Body of pancreas (tissue), 4 donors: ENCODE data around the gene CACNA1S. TPM values are rescaled to one million over a fixed set of nuclear protein-coding genes. Genes with fewer than 3 reads are reported as not detected.

Source experiments
- ATAC-seq: fragments of 150-250 bp; one replicate; pipeline ENCODE4 v1.9.1; 2016
- DNase-seq, 4 donors: peaks; one replicate each; pipeline ENCODE4 v3.0.0-alpha.2; 2019
- H3K27ac ChIP-seq, 4 donors: fragments of 200-600 bp; sonication (generic); 1 replicate in 3 of 4; 2 replicates in 1 of 4; pipeline versions ENCODE4 v1.5.1 to v1.6.1; 2016 to 2019; ENCODE audit warnings: mild to moderate bottlenecking in 1 of 4, mixed read lengths in 1 of 4, moderate library complexity in 1 of 4
- H3K27me3 ChIP-seq, 2 donors: fragments of 200-600 bp; sonication (generic); one replicate each; pipeline ENCODE4 v1.6.0; 2016; ENCODE audit warnings: mild to moderate bottlenecking in 1 of 2
- H3K36me3 ChIP-seq, 2 donors: fragments of 200-600 bp; sonication (generic); replicated peaks in 1 of 2; 2 replicates each; pipeline ENCODE4 v1.5.1; 2016; ENCODE audit warnings: low read depth in 2 of 2; ENCODE audit not compliant: insufficient read depth in 1 of 2
- H3K4me1 ChIP-seq: fragments of 200-600 bp; sonication (generic); one replicate; pipeline ENCODE4 v1.6.0; 2016
- H3K4me3 ChIP-seq, 2 donors: fragments of 200-600 bp; sonication (generic); 1 replicate in 1 of 2; 2 replicates in 1 of 2; pipeline ENCODE4 v1.5.1; 2016 to 2019
- H3K9me3 ChIP-seq, 3 donors: fragments of 200-600 bp; sonication (generic); 1 replicate in 2 of 3; 2 replicates in 1 of 3; pipeline ENCODE4 v1.5.1; 2016
- POLR2A ChIP-seq, 3 donors: fragments of 450-650 bp; IDR thresholded peaks; one replicate each; pipeline ENCODE4 v1.6.1; 2016; ENCODE audit warnings: antibody characterized with exemption in 3 of 3, mild to moderate bottlenecking in 2 of 3
- WGBS, 2 donors: methylation state at CpG; one replicate each; pipeline ENCODE4 v1.1.5; 2017; 5-methylcytosine and 5-hydroxymethylcytosine counted together
- intact Hi-C: fragments of 100-400 bp; cut with DNase I; formaldehyde crosslinking; loops from one replicate; pipeline ENCODE4 v1.15.1; 2023
- total RNA-seq, 2 donors: library from RNA; depleted of rRNA; stranded (reverse); fragments of >200 nt; gene quantifications; one replicate each; pipeline ENCODE4 v1.1.0, GENCODE V29; 2016
- TF ChIP-seq, protein P1 (sequence below), 7 experiments: fragments of 450-650 bp in 4 of 7; fragments of 200-600 bp in 3 of 7; sonication (generic) in 3 of 7; IDR thresholded peaks; one replicate each; pipeline ENCODE4 v1.5.1; 2016 to 2019; ENCODE audit warnings: antibody characterized with exemption in 7 of 7

Gene CACNA1S
- total RNA-seq, 2 donors from 2014 or later: under 0.01 TPM; not detected in 1

DNA sequence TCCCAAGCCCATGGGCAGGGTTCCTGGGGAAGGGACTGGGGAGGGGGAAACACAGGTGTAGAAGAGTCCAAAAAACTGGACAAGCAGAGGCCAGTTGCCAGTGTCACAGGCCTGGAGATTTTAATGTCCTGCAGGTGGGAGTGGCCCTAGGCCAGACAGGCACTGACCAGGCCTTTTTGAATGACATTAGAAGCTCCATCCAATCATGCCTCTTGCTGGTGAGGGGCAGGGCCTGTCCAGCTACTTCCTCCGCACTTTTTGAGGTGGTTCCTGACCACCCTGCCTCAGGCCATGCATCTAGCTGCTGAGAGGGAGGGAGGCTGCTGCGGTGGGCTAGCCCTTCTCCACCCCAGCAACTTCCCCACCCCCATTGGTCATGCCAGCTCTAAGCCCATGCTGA, 72.8 kb downstream of the CACNA1S start:
- intact Hi-C loops: no loop called here
- no peak for DNase-seq
- no peaks in the 10 kb centered on the region for H3K36me3 ChIP-seq

DNA sequence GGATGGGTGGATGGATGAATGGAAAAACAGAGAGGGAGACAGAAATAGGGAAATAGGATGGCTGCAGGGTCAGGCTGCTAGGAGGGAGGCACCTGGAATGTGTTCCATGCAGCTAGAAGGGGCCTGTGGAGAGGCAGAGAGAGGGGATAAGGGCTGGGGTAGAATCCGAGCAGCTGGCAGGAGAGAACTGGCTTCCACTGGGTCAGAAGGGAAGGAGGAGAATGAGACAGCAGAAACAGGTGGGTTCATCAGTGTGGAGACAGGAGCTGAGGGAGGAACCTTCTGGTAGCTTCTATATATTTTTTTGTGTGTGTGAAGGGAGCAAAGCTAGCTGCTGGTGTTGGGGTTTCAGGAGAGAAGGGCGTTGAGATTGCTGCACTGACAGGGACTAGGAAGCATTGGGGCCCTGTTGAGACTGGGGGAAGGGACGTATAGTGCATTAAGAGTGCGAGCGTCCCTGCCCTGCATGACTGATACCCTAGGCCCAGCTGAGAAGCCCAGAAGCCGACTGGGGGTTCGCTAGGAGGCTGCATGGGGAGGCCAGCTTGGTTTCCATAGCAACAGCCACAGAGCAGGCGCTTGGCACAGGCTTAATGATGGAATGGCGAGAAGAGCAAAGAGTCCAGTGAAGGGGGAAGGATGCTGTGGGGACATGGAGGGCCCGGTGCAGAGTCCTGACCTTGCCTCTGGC, 73.9 kb downstream of the CACNA1S start:
- WGBS, 2 donors: 86 to 88% methylated on average over 10 of the region's 10 CpGs

More for the DNA sequence above, 72.8 kb downstream of the CACNA1S start:
- no peak overlapping the region for H3K4me3 ChIP-seq
- no peaks in the 10 kb centered on the region for H3K4me1 ChIP-seq
- H3K9me3 ChIP-seq: no peaks in the 10 kb centered on the region
- no peaks in the 10 kb centered on the region for H3K27me3 ChIP-seq
- no peak overlapping the region for H3K27ac ChIP-seq
- WGBS, 2 donors: 83% methylated on average over 2 of the region's 2 CpGs; no CpG with 5 or more reads in 1 of the 2 donors
- TF ChIP-seq POLR2A (IDR thresholded peaks at IDR 0.05): no peak
- TF ChIP-seq, protein P1, sequence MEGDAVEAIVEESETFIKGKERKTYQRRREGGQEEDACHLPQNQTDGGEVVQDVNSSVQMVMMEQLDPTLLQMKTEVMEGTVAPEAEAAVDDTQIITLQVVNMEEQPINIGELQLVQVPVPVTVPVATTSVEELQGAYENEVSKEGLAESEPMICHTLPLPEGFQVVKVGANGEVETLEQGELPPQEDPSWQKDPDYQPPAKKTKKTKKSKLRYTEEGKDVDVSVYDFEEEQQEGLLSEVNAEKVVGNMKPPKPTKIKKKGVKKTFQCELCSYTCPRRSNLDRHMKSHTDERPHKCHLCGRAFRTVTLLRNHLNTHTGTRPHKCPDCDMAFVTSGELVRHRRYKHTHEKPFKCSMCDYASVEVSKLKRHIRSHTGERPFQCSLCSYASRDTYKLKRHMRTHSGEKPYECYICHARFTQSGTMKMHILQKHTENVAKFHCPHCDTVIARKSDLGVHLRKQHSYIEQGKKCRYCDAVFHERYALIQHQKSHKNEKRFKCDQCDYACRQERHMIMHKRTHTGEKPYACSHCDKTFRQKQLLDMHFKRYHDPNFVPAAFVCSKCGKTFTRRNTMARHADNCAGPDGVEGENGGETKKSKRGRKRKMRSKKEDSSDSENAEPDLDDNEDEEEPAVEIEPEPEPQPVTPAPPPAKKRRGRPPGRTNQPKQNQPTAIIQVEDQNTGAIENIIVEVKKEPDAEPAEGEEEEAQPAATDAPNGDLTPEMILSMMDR (IDR thresholded peaks at IDR 0.05): no peak
- no peak for ATAC-seq

GRCh38 chr1:201036188-201036842, 75.9 kb downstream of the CACNA1S start:
- no peaks in the 10 kb centered on the region for H3K4me1 ChIP-seq
- H3K9me3 ChIP-seq: no peaks in the 10 kb centered on the region
- TF ChIP-seq, protein P1 (IDR thresholded peaks at IDR 0.05): no peak
- TF ChIP-seq POLR2A (IDR thresholded peaks at IDR 0.05): no peak
- intact Hi-C loops: no loop called here
- no peak overlapping the region for H3K27ac ChIP-seq
- no peak overlapping the region for H3K4me3 ChIP-seq
- DNase-seq (no peak), ATAC-seq (no peak)
- 53 to 62% methylated on average over 12 of the region's 12 CpGs for WGBS, 2 donors
- no peaks in the 10 kb centered on the region for H3K27me3 ChIP-seq
- no peaks in the 10 kb centered on the region for H3K36me3 ChIP-seq

More for the DNA sequence above, 73.9 kb downstream of the CACNA1S start:
- DNase-seq: no peak
- Histone ChIP-seq H3K9me3 (no peaks in the 10 kb centered on the region), H3K4me3 (no peak overlapping the region), H3K27ac (no peak overlapping the region), H3K4me1 (no peaks in the 10 kb centered on the region), H3K36me3 (no peaks in the 10 kb centered on the region), H3K27me3 (no peaks in the 10 kb centered on the region)
- no peak for ATAC-seq
- intact Hi-C loops: no loop called here
- TF ChIP-seq, protein P1 (IDR thresholded peaks at IDR 0.05): no peak

- H3K27me3 ChIP-seq: no peaks in the 10 kb centered on the region
- 55 to 78% methylated on average over 3 of the region's 4 CpGs for WGBS, 2 donors
- ATAC-seq (no peak), DNase-seq (no peak)
- H3K36me3 ChIP-seq: no peaks in the 10 kb centered on the region
- intact Hi-C loops: no loop called here
- H3K4me1 ChIP-seq: no peaks in the 10 kb centered on the region
- no peaks in the 10 kb centered on the region for H3K9me3 ChIP-seq
- no peak overlapping the region for H3K4me3 ChIP-seq
- TF ChIP-seq, protein P1 (IDR thresholded peaks at IDR 0.05): no peak
- no peak for TF ChIP-seq POLR2A (IDR thresholded peaks at IDR 0.05)
- no peak overlapping the region for H3K27ac ChIP-seq
Measured at GRCh38 chr1:201034671-201035070, 77.6 kb downstream of the CACNA1S start.
